Endothelial cell of umbilical vein (primary cell): ENCODE measurements around the gene GPR4. TPM values are rescaled to one million over a fixed set of nuclear protein-coding genes. Genes with fewer than 3 reads are reported as not detected.

Experiments
- BruUV-seq: library from RNA; stranded (reverse); fragments of 400-500 nt; replicated peaks from 2 replicates; lab custom pipeline; 2021; lab: Mats Ljungman, UMichigan
- CTCF ChIA-PET: fragments of 300-600, 350-600 bp; sonication (Branson Sonifier 250); formaldehyde crosslinking; loops from one replicate; lab custom pipeline; 2021; ENCODE audit warnings: antibody characterized with exemption, inconsistent platforms; lab: Charles Lee
- POLR2A ChIA-PET: fragments of 300-600, 350-600 bp; sonication (Branson Sonifier 250); formaldehyde crosslinking; loops from one replicate; lab custom pipeline; 2021; ENCODE audit warnings: antibody characterized with exemption, inconsistent platforms; lab: Charles Lee
- DNase-seq: peaks from one replicate; pipeline ENCODE4 v3.0.0-alpha.2; 2011; ENCODE audit warnings: low read depth, low spot score
- FAIRE-seq: peaks from 2 replicates; lab custom pipeline; 2011; peaks lifted over from hg19 to GRCh38; lab: Jason Lieb, UNC
- H2AFZ ChIP-seq: 2 replicates; pipeline ENCODE4 v1.6.0; 2012; ENCODE audit warnings: low read depth, low read length, control low read depth, inconsistent platforms
- H3K27ac ChIP-seq: 2 replicates; pipeline ENCODE4 v1.5.1; 2011; ENCODE audit warnings: low read depth, mild to moderate bottlenecking, control low read depth, low read length, moderate library complexity; ENCODE audit not compliant: insufficient read depth
- H3K27me3 ChIP-seq, 2 experiments: 2 replicates each; pipeline versions ENCODE4 v1.6.0 to v1.6.1; 2011; ENCODE audit warnings: low read length in 2 of 2, mixed read lengths in 1 of 2; ENCODE audit not compliant: control insufficient read depth in 2 of 2, insufficient read depth in 2 of 2
- H3K36me3 ChIP-seq, 2 experiments: 2 replicates in 1 of 2; 3 replicates in 1 of 2; pipeline ENCODE4 v1.5.1; 2011; ENCODE audit warnings: low read length in 2 of 2, mild to moderate bottlenecking in 1 of 2, moderate library complexity in 1 of 2; ENCODE audit not compliant: control insufficient read depth in 2 of 2, insufficient read depth in 2 of 2; ENCODE audit errors: extremely low read depth in 1 of 2
- H3K4me1 ChIP-seq: 3 replicates; pipeline ENCODE4 v1.5.1; 2011; ENCODE audit warnings: mild to moderate bottlenecking, low read length; ENCODE audit not compliant: control insufficient read depth, insufficient read depth; ENCODE audit errors: extremely low read depth
- H3K4me2 ChIP-seq: 2 replicates; pipeline ENCODE4 v1.6.1; 2011; ENCODE audit warnings: low read length, control low read depth, mixed read lengths; ENCODE audit not compliant: insufficient read depth
- H3K4me3 ChIP-seq, 3 experiments: fragments of 200-600 bp in 1 of 3; sonication (generic), shearing (Covaris generic) in 1 of 3; replicated peaks in 1 of 3; 2 replicates each; pipeline ENCODE4 v1.5.1; 2011 to 2016; ENCODE audit warnings: control low read depth in 3 of 3, low read length in 3 of 3, mild to moderate bottlenecking in 2 of 3, inconsistent platforms in 1 of 3, low read depth in 1 of 3, moderate library complexity in 1 of 3; ENCODE audit not compliant: insufficient read depth in 1 of 3
- H3K79me2 ChIP-seq: 2 replicates; pipeline ENCODE4 v1.6.0; 2012; ENCODE audit warnings: low read length, inconsistent platforms; ENCODE audit not compliant: control insufficient read depth, insufficient read depth
- H3K9ac ChIP-seq: replicated peaks from 2 replicates; pipeline ENCODE3; 2011; ENCODE audit warnings: low read length, control low read depth; ENCODE audit not compliant: insufficient read depth; ENCODE audit errors: extremely low read depth
- H3K9me1 ChIP-seq: replicated peaks from 3 replicates; pipeline ENCODE4 v1.6.0; 2011; ENCODE audit warnings: mild to moderate bottlenecking, low read length; ENCODE audit not compliant: control insufficient read depth, insufficient read depth; ENCODE audit errors: extremely low read depth
- H3K9me3 ChIP-seq: replicated peaks from 2 replicates; pipeline ENCODE4 v1.5.1; 2012; ENCODE audit warnings: low read length, inconsistent platforms; ENCODE audit not compliant: control insufficient read depth, insufficient read depth
- H4K20me1 ChIP-seq: replicated peaks from 2 replicates; pipeline ENCODE3; 2011; ENCODE audit warnings: mild to moderate bottlenecking, low read length; ENCODE audit not compliant: control insufficient read depth, insufficient read depth; ENCODE audit errors: extremely low read depth
- EZH2 ChIP-seq: IDR thresholded peaks from 2 replicates; pipeline ENCODE4 v1.6.1; 2012; ENCODE audit warnings: borderline replicate concordance, low read depth, mild to moderate bottlenecking, moderate library complexity, low read length, inconsistent platforms; ENCODE audit not compliant: severe bottlenecking
- FOS ChIP-seq: IDR thresholded peaks from 2 replicates; pipeline ENCODE4 v1.6.1; 2011; ENCODE audit warnings: mild to moderate bottlenecking, low read length, moderate library complexity, borderline replicate concordance; ENCODE audit not compliant: insufficient read depth
- GATA2 ChIP-seq: IDR thresholded peaks from 2 replicates; pipeline ENCODE4 v1.7.0; 2011; ENCODE audit warnings: low read depth, mild to moderate bottlenecking, moderate library complexity, mixed read lengths, low read length; ENCODE audit not compliant: insufficient read length, insufficient read depth
- JUN ChIP-seq: IDR thresholded peaks from 2 replicates; pipeline ENCODE4 v1.6.1; 2011; ENCODE audit warnings: borderline replicate concordance, low read depth; ENCODE audit not compliant: insufficient read length, insufficient read depth
- MYC ChIP-seq: IDR thresholded peaks from one replicate; pipeline ENCODE4 v1.6.1; 2011; ENCODE audit warnings: mild to moderate bottlenecking, low read depth, low read length
- POLR2A ChIP-seq: IDR thresholded peaks from 2 replicates; pipeline ENCODE4 v1.6.1; 2012; ENCODE audit warnings: low read depth, mild to moderate bottlenecking, control low read depth, low read length
- POLR2AphosphoS5 ChIP-seq: IDR thresholded peaks from 2 replicates; pipeline ENCODE4 v1.6.1; 2012; ENCODE audit warnings: low read depth, mild to moderate bottlenecking, control low read depth, low read length, moderate library complexity; ENCODE audit not compliant: insufficient read depth
- dilution Hi-C: fragments of 300-500 bp; cut with MboI; formaldehyde crosslinking; loops from one replicate; pipeline ENCODE4 v1.15.0; 2019; ENCODE audit warnings: low sequenced_read_pairs; ENCODE audit not compliant: extremely low pct_ligation_motif_present
- intact Hi-C: fragments of 100-400 bp; cut with micrococcal nuclease; formaldehyde crosslinking; loops from one replicate; pipeline ENCODE4 v1.10.0; 2022
- polyA plus RNA-seq, 4 experiments: library from polyadenylated mRNA; depleted of rRNA in 3 of 4; stranded (reverse) in 3 of 4; unstranded in 1 of 4; fragments of >200 nt; gene quantifications; 2 replicates each; pipeline versions ENCODE4 v1.2.1 to v1.2.3, GENCODE V29; 2011 to 2012; ENCODE audit warnings: missing spikeins in 1 of 4
- total RNA-seq: library from RNA; stranded (reverse); gene quantifications from 2 replicates; pipeline ENCODE4 v1.2.3, GENCODE V29; 2021
- TF ChIP-seq, protein P1 (sequence below), 2 donors: IDR thresholded peaks; 1 replicate in 1 of 2; 2 replicates in 1 of 2; pipeline ENCODE4 v1.5.1; 2011; ENCODE audit warnings: low read length in 2 of 2, mild to moderate bottlenecking in 2 of 2, moderate library complexity in 2 of 2, control low read depth in 1 of 2, inconsistent platforms in 1 of 2, low read depth in 1 of 2; ENCODE audit not compliant: insufficient read depth in 1 of 2; ENCODE audit errors: extremely low read depth in 1 of 2
- TF ChIP-seq, protein P2 (sequence below): IDR thresholded peaks from 2 replicates; pipeline ENCODE4 v1.6.1; 2011; ENCODE audit not compliant: insufficient read depth, insufficient read length

Gene GPR4
- total and polyA plus RNA-seq, 2 donors (not counting 3 experiments of a cell fraction or from before 2014, with no cell fraction given), result 17.9 to 26.7 TPM

DNA sequence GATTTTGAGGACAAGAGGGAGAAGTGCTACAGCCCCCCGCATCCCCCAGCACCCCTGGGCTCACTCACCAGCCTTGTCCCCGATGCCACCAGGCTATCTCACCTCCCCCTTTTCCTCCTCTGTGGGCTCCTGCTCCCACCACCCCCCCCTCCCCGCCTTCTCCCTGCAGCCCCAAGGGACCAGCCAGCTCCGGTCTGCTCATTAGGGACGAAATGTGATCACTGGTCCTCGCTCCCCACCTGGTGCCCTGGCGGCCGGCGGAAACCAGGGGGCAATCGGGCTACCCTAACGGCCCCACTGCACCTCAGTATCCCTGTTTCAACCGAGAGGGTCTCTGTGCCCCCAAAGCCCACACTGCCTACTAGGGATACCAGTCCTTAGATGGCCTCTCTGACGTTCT is 2.7 kb downstream of the GPR4 start:
- Histone ChIP-seq H3K36me3 (no peaks in the 10 kb centered on the region), H3K79me2 (peaks cover 53% of the 10 kb centered on the region), H4K20me1 (no peaks in the 10 kb centered on the region), H3K4me2 (peak overlapping the region; percentile 90), H3K4me3 (peak overlapping the region in 2 of 3 experiments; percentile 6 to 80), H3K9me1 (no peaks in the 10 kb centered on the region), H3K27me3 (no peaks in the 10 kb centered on the region), H3K4me1 (peaks cover 59% of the 10 kb centered on the region), H3K9ac (peak overlapping the region; percentile 74), H3K9me3 (no peaks in the 10 kb centered on the region), H2AFZ (peak overlapping the region; percentile 24), H3K27ac (peak overlapping the region; percentile 96)
- TF ChIP-seq POLR2AphosphoS5, result no peak
- TF ChIP-seq FOS, result no peak
- TF ChIP-seq, protein P1, sequence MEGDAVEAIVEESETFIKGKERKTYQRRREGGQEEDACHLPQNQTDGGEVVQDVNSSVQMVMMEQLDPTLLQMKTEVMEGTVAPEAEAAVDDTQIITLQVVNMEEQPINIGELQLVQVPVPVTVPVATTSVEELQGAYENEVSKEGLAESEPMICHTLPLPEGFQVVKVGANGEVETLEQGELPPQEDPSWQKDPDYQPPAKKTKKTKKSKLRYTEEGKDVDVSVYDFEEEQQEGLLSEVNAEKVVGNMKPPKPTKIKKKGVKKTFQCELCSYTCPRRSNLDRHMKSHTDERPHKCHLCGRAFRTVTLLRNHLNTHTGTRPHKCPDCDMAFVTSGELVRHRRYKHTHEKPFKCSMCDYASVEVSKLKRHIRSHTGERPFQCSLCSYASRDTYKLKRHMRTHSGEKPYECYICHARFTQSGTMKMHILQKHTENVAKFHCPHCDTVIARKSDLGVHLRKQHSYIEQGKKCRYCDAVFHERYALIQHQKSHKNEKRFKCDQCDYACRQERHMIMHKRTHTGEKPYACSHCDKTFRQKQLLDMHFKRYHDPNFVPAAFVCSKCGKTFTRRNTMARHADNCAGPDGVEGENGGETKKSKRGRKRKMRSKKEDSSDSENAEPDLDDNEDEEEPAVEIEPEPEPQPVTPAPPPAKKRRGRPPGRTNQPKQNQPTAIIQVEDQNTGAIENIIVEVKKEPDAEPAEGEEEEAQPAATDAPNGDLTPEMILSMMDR (IDR thresholded peaks at IDR 0.05; ENCODE audit: extremely low read depth in 1 of 2, insufficient read depth in 1 of 2, low read depth in 1 of 2, low read length in 2 of 2), result no peak
- TF ChIP-seq JUN, result no peak
- TF ChIP-seq MYC, result no peak
- TF ChIP-seq, protein P2, sequence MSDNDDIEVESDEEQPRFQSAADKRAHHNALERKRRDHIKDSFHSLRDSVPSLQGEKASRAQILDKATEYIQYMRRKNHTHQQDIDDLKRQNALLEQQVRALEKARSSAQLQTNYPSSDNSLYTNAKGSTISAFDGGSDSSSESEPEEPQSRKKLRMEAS, result no peak
- no peak for TF ChIP-seq POLR2A
- TF ChIP-seq EZH2, result no peak
- no peak for TF ChIP-seq GATA2
- FAIRE-seq (no peak), DNase-seq (no peak)
- BruUV-seq, result no TSS peak
- intact Hi-C loops, result no loop called here
- ChIA-PET POLR2A (interaction anchor here (1.2 kb wide), 1 partner anchor 15 kb away, joined by 3 read pairs; no protein-coding TSS in a partner anchor), CTCF (interaction anchor here (0.8 to 2.9 kb wide), 7 partner anchors 7 to 103 kb away, joined by 3 to 25 read pairs (median 4); no protein-coding TSS in a partner anchor)
- dilution Hi-C loops, result no loop called here
